Measurements from ENCODE around the gene VPS45. TPM values are rescaled to one million over a fixed set of nuclear protein-coding genes. Genes with fewer than 3 reads are reported as not detected.

The VPS45 gene
- total RNA-seq, 4 donors from 2014 or later: 16.1 to 47.5 (median 34.7) TPM

- intact Hi-C loops (cut with DNase I; ENCODE audit: low total_unique reads): no loop called here
- TF ChIP-seq POLR2AphosphoS5 (IDR thresholded peaks at IDR 0.05) (no peak), POLR2A (IDR thresholded peaks at IDR 0.05) (no peak), EP300 (IDR thresholded peaks at IDR 0.05; ENCODE audit: low read depth) (no peak), CTCF (IDR thresholded peaks at IDR 0.05) (no peak)
- H3K36me3 ChIP-seq: peaks cover 0 to 54% (median 15%) of the 10 kb centered on the region in 4 donors
- WGBS, 2 donors (ENCODE audit: low coverage in 1 of 2): 57 to 61% methylated on average over 2 of the region's 2 CpGs
- no peaks in the 10 kb centered on the region for H3K27me3 ChIP-seq
- no peak overlapping the region for H3K4me3 ChIP-seq
- no peaks in the 10 kb centered on the region for H3K4me1 ChIP-seq
- no peaks in the 10 kb centered on the region for H3K9me3 ChIP-seq
- H3K27ac ChIP-seq: no peak overlapping the region
- no peak for DNase-seq
- in situ Hi-C loops (cut with MboI; ENCODE audit: low pct_ligation_motif_present in 1 of 4, low pct_unique_long_range_greater_than_20kb in 1 of 4, low sequenced_read_pairs in 3 of 4): no loop called here
Measured at GRCh38 chr1:150085406-150085805, 17.8 kb downstream of the VPS45 start.

- Histone ChIP-seq H3K9me3 (no peaks in the 10 kb centered on the region), H3K27me3 (no peaks in the 10 kb centered on the region), H3K4me3 (no peak overlapping the region), H3K27ac (no peak overlapping the region), H3K4me1 (no peaks in the 10 kb centered on the region), H3K36me3 (peaks cover 0 to 40% (median 9%) of the 10 kb centered on the region in 4 donors)
- in situ Hi-C loops (cut with MboI; ENCODE audit: low pct_ligation_motif_present in 1 of 4, low pct_unique_long_range_greater_than_20kb in 1 of 4, low sequenced_read_pairs in 3 of 4): no loop called here
- intact Hi-C loops (cut with DNase I; ENCODE audit: low total_unique reads): no loop called here
- no peak for TF ChIP-seq POLR2A (IDR thresholded peaks at IDR 0.05)
- TF ChIP-seq EP300 (IDR thresholded peaks at IDR 0.05; ENCODE audit: low read depth): no peak
- TF ChIP-seq CTCF (IDR thresholded peaks at IDR 0.05): no peak
- TF ChIP-seq POLR2AphosphoS5 (IDR thresholded peaks at IDR 0.05): no peak
- 82 to 94% methylated on average over 2 of the region's 2 CpGs for WGBS, 2 donors (ENCODE audit: low coverage in 1 of 2)
- no peak for DNase-seq
Measured at GRCh38 chr1:150087415-150087814, 19.8 kb downstream of the VPS45 start.

DNA sequence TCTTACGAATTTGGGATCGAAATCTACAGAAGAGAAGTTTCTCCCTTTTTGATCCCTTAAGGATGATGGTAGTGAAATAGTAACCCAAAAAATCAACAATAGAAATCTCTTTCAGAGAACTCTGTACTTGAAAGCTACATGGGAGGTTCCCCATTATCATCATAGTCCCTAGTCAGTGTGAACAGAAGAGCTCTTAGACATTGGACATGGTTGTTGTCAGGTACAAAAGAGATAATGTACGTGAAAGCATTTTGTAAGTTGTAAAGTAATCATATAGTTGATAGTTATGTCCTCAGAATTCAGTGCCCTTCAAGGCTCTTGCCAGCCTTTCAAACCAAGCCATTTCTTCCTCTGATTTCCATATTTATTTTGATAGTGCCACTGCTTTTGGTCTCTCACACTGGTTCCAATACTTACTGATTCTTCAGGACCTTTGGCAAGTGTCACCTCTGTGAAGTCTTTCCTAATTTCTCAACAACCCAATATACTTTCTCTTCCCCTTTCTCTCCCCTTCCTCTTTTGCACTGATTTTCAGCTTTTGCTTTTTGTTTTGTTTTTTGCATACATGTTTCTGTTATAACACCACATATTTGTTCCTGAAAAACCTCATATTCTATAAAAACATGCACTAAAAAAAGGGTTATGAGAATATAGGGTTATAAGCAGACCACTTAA, 22.4 kb downstream of the VPS45 start:
- H3K27ac ChIP-seq: no peak overlapping the region
- no peaks in the 10 kb centered on the region for H3K9me3 ChIP-seq
- in situ Hi-C loops (cut with MboI; ENCODE audit: low pct_ligation_motif_present in 1 of 4, low pct_unique_long_range_greater_than_20kb in 1 of 4, low sequenced_read_pairs in 3 of 4) (no loop called here), intact Hi-C loops (cut with DNase I; ENCODE audit: low total_unique reads) (no loop called here)
- no peaks in the 10 kb centered on the region for H3K27me3 ChIP-seq
- H3K4me1 ChIP-seq: peaks cover 0 to 6% (median 0%) of the 10 kb centered on the region in 4 donors
- peaks cover 0 to 23% (median 6%) of the 10 kb centered on the region in 4 donors for H3K36me3 ChIP-seq
- 85 to 96% methylated on average over 2 to 3 of the region's 3 CpGs for WGBS, 2 donors (ENCODE audit: low coverage in 1 of 2)
- DNase-seq: no peak
- TF ChIP-seq POLR2A (IDR thresholded peaks at IDR 0.05) (no peak), POLR2AphosphoS5 (IDR thresholded peaks at IDR 0.05) (no peak), EP300 (IDR thresholded peaks at IDR 0.05; ENCODE audit: low read depth) (no peak), CTCF (IDR thresholded peaks at IDR 0.05) (no peak)
- H3K4me3 ChIP-seq: no peak overlapping the region

- intact Hi-C loops (cut with DNase I; ENCODE audit: low total_unique reads): no loop called here
- 68 to 71% methylated on average over 3 of the region's 3 CpGs for WGBS, 2 donors (ENCODE audit: low coverage in 1 of 2)
Measured at GRCh38 chr1:150092180-150092791, 24.7 kb downstream of the VPS45 start.

More at GRCh38 chr1:150092180-150092791, 24.7 kb downstream of the VPS45 start:
- H3K4me1 ChIP-seq: peaks cover 0 to 6% (median 0%) of the 10 kb centered on the region in 4 donors
- DNase-seq: no peak
- H3K4me3 ChIP-seq: no peak overlapping the region
- no peaks in the 10 kb centered on the region for H3K27me3 ChIP-seq
- no peaks in the 10 kb centered on the region for H3K9me3 ChIP-seq
- in situ Hi-C loops (cut with MboI; ENCODE audit: low pct_ligation_motif_present in 1 of 4, low pct_unique_long_range_greater_than_20kb in 1 of 4, low sequenced_read_pairs in 3 of 4): no loop called here
- no peak overlapping the region for H3K27ac ChIP-seq
- H3K36me3 ChIP-seq: peaks cover 0 to 26% (median 3%) of the 10 kb centered on the region in 4 donors
- TF ChIP-seq CTCF (IDR thresholded peaks at IDR 0.05) (no peak), POLR2A (IDR thresholded peaks at IDR 0.05) (no peak), POLR2AphosphoS5 (IDR thresholded peaks at IDR 0.05) (no peak), EP300 (IDR thresholded peaks at IDR 0.05; ENCODE audit: low read depth) (no peak)

Data from transverse colon (tissue), 4 donors.